ENCODE results near the gene BRINP3.
"Not testable (repeated sequence)": the region's sequence is repeated elsewhere in the genome, so short reads cannot be mapped to it uniquely, and the experiment has no call there.

BRINP3 gene

DNA sequence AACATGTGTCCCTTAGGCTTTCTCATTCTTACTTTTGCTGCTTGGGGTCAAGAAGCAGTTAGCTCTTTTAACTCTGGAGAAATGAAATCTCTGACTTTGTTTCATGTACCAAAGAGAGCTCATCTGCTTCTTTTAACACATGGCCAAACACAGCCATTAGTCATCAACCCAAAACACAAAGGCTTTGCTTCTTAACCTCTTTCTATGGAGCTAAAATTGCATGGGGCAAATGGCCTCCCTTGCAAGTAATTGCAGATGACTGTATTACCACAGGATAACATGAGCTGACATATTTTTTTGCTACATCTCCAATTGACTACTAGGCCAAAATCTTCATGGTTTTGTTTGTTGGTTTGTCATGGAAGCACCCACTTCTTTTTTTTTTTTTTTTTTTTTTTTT, 300.9 kb downstream of the BRINP3 start:
- no peak for DNase-seq

DNA sequence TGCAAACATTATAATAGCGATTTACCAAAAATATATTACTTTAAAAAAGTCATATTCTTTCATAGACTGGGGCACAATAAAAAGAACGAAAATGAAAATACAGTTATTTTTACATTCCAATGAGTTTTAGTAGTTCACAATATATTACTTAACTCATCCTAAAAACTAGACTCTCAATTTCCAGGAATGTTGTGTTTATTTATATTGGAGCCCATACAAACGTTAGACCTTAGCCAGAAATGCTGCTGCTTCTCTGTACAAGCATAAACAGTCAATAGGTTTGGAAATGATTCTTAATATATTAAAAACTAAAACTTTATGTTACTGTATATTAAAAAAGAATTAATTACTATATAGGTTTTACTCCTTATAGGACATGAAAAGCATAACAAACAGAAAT, 302.3 kb downstream of the BRINP3 start:
- DNase-seq, result no peak

DNA sequence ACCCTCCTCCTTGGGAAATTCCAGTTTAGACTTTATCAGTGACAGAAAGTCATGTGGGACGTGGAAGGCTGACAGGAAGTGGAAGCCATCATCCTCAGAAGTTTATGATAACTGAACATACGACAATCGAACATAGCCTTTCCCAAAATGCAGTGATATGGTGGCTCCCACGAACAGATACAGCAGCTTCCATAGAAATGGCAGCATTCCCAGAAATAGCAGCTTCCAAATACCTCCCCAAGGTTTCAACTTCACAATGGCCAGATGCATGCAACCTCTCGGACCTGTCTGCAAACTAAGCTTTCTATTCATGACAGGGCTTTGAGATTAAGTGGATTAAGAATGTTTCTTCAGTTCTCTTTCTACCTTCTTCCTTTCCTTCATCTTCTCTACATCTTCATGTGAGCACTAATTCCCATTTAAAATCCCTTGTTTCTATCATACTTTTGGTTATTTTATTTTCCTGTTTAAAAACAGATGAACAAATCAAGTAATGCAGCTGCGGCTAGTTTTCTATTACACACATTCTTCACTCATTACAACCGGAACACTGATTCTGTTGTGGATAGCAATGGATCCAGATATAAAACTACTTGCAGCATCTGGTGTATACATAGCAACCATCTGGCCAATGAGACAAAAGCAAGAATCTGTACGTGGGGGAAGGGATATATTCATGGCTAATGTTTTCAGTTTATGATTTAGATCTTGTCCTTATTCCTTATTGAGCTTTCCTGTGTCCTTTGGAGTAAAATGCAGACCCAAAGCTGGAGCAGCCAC, 304.8 kb downstream of the BRINP3 start:
- no peak for DNase-seq

DNA sequence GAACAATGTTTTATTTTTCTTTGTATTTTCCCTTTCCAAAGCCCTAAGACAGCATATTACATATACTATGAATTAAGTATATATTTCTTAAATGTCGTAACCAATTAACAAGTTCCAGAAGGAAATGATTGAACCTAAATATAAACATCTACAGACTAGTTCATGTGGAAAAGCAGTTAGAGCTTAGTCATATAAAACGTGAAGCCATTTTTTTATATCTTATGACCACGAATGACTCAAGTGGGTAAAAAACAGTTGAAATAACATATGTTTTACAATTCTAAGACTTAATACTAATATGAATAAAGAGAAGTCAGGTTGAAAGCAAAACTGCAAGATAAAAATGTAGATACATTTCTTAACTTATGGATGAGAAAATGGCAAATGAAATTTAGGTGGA, 307.3 kb downstream of the BRINP3 start:
- DNase-seq, result no peak

DNA sequence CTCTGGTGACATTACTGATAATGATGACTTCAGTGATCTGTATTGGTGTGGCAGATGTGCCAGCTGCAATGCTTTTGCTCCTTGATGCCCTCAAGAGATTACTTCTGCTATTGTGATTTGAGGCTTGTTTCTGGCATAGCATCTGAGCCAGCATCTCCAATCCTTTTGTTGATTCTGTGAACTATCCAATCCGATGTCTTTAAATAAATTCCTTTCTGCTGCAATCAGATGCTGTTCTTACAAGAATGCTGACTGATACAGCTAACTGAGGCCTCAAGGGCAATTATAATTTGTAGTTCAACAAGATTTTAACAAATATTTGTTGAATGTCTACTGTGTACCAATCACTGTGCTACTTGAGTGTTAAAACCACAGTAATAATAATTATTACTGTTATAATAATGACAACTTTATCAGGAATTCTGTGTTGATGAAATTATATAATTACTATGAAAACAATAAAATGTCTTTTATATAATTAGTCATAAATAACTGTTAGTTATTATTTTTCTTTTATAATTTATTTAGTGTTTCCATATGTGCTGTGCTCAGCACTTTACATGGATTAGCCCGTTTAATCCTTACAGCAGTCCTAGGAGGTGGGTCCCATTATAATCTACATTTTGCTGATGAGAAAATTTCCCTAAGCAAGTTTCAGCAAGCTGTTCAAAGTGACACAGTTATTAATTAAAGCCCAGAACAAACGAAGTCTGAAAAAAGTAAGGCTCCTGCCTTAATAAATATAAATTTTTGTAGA, 308.2 kb downstream of the BRINP3 start:
- DNase-seq, result no peak

DNA sequence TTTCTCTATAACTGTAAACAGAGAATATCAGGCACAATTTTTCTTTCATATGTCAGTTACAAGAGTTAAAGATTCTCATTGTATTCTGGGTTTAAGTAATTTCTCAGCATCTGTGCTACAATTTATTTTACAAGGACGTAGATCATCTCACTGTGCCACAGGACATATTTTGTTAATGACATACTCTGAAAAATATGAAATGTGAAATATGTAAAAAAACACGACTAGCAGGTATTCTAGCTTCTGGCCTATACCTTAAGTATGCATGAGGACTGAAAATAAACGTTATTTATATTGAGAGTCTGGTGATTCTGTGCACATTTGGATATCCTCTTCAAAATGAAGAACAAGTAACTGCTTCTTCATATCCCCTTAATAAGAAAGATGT, 308.8 kb downstream of the BRINP3 start:
- DNase-seq, result no peak

DNA sequence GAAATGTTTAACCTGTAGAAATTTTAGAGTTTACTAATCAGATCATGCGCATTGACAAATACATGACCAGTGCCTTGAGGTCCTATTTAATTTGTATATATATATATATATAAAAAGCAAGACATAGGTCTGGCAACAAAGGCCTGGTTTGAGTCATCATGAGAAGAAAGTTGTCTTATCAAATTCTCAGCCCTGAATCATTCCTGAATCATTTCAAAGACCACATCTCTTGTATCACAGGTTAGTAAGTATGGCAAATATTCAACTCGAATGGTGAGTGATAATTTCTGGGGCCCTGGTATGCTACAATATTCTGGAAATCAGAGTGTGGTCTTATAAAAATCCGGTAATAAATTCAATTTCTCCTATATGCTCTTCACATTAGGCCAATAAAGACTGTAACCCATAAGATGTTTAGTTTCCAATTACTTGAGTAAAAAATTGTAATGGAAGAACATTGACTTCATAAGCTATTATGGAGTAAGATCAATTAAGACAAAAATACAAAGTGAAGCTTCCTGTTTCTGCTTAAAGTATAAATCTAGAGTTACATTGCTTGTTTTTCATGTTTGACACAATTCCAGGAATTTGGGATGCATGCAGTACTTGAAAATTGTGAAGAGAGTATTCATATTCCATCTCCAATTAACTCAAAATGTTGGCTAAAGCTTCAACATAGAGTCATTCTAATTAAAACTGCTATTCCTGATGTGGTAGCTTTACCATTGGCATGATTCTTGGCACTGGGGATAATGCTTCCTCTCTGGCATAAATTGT, 309.4 kb downstream of the BRINP3 start:
- DNase-seq, result no peak

DNA sequence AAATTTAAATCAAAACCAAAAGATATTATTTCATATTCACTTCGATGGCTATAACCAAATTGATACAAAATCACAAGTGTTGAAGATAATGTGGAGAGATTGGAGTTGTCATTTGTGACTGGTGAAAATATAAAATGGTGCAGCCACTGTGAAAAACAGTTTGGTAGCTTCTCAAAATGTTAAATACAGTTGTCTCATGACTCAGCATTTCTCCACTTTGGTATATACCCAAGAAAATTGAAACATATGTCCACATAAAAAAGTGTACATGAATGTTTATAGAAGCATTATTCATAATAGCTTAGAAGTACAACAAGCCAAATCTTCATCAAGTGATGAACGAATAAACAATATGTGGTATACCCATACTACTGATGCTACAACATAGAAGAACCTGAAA, 318.5 kb downstream of the BRINP3 start:
- no peak for DNase-seq

DNA sequence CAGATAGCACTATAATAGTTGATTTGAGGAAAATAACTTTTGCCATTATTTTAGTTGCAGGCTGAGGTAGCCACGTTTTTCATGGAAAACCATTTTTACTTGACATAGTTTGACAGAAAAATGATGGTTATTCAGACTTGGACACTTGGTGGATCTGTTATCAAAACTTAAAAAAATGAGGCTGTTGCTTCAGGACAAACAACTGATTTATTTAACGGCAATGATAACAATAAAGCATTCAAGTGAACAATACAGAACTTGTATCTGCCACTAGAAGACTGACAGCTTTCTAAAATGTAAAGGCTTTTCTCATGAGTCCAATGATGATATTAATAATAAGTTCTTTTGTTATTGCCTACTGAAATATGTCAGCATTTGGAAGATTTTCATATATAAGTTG, 322.9 kb downstream of the BRINP3 start:
- DNase-seq, result no peak

DNA sequence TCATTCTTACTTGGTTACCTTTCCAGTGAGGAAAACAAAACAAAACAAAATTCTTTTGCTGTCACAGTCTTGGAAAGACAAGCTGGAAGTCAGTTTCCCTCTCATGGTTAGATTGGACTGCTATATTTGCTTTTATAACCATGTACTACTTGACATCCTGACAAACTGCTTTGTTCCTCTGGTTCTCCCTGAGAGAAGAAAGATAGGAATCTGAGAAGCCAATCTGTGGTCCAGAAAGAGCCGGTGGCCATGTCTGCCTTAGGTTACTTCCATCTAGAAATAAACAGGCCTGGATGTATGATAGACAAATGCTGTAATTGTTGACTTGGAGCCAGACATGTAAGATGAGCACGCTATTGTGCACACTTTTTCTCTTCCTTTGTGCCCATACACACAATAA, 330.0 kb downstream of the BRINP3 start:
- DNase-seq, result no peak

DNA sequence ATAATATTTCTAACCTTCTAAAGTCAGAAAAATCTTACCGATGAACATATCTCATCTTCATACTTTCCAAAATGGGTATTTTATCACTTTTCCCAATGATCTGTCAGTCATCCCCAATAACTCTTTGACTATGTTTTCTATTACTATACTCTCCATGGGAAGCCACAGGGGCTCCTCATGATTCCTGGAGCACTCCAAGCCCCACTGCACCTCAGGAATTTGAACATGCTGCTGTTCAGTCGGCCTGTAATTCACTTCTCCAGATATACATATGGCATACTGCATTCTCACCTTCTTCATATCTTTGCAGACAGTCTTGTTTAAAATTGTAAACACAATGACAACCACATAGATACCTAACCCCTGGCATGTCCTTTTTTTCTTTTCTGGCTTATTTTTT, 333.0 kb downstream of the BRINP3 start:
- no peak for DNase-seq

DNA sequence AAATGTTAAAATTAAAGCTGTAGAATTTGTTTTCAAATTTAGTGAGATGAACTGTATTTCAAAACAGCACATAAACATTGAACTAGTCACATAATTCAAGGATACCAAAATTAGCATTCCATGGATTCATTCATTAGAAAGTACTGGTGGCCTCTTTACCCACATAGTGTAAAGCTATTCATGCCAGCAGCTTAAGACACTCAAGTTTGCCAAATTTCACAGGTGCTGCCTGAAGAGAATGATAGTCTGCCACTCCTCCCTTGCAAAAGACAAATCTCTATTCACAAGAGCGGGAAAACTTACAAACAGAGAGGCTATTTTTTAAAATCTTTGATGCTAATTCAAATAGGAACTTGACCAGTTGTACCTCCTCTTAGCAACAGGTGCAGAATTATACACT, 337.0 kb downstream of the BRINP3 start:
- no peak for DNase-seq

DNA sequence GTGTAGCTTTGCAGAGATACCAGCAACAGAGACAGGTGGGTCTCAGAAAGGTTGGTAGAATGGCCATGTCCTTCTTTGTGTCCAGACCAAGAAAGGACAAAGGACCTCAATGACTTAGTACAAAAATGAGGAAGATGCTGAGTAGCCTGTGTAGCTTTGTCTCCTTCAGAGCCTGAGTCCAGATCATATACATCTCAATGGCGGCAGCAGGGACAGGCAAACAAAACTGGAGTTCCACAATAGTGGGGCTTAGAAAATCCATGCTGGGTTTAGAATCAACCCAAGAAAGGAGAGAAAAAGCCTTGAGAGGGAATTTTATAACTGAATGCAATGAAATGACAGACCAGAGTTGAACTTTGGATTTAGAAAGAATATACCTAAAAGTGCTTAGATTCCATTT, 339.0 kb downstream of the BRINP3 start:
- no peak for DNase-seq

DNA sequence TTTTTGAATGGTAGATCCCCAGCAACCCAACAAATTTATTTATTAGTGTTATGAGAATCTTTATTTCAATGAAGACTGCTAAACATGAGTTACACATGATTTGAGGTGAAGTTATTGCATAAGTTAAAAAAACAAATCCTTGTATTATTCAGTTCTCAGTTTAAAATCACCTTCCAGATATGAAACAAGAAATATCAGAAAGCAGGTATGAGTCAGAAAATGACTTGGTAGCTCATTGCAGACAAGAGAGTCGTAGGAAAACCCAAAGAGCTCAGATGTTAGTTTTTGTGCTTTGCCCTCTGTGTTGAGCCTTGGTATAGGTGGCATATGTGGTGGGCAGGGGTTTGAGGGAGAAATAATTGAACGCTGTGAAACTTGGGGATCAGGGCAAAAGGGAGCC, 339.4 kb downstream of the BRINP3 start:
- no peak for DNase-seq

DNA sequence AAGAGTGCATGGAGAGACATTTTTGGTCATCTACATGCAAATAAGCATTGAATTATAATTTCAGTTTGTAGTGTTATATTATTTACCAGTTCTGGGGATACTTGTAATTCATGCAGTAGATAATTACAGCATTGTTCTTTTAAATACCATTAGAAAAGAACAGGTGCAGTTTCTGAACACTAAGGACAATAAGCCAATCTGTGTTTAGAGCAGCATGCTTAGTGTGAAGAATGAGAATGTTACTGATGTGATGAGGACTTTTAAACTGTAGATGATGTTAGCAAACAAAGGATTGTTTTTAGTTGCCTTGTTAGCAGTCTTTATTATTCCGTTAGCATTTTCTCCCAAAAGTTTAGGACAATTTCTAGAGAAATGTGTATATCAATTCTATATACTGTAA, 348.3 kb downstream of the BRINP3 start:
- no peak for DNase-seq

DNA sequence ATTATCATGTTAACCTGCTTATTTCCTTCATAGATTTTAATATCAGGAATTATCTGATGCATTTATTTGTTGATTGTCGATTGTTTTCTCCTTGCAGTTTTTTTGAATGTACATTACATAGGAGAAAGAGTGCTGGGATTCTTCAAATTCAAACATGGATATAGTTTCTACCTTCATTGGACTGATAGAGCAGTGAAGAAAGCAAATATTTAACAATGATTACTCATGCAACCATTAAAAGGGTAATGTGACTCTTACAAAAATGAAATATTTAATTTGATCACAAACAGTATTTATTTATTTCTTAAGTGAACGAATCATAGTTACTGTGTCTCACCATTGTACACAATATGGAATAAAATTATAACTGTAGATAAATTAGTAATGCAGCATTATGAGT, 350.9 kb downstream of the BRINP3 start:
- no peak for DNase-seq

DNA sequence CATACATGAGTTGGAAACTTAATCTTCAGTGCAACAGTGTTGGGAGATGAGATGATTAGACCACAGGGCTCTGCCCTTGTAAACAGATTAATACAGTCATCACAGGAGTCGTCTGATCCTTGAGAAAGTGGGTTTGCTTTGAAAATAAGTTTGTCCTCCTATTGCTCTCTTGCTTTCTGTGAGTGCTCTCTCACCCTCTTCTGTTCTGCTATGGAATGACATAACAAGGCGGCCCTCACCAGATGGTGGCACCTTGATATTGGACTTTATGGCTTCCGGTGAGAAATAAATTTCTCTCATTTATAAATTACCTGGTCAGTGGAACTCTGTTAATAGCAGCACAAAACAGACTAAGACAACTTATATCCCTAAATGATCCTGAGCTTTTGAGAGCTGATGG, 353.6 kb downstream of the BRINP3 start:
- DNase-seq, result no peak

DNA sequence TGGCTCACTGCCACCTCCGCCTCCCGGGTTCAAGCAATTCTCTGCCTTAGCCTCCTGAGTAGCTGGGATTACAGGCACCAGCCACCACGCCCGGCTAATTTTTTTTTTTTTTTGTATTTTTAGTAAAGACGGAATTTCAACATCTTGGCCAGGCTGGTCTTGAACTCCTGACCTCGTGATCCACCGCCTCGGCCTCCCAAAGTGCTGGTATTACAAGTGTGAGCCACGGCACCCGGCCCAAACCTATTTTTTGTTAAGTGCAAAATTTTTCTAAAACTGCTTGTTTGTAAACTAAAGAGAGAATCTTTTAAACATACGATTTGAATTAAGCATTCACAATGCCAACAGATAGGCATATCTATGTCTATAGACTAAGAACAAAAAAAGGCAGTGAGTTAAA, 357.1 kb downstream of the BRINP3 start:
- DNase-seq, result not testable (repeated sequence)

DNA sequence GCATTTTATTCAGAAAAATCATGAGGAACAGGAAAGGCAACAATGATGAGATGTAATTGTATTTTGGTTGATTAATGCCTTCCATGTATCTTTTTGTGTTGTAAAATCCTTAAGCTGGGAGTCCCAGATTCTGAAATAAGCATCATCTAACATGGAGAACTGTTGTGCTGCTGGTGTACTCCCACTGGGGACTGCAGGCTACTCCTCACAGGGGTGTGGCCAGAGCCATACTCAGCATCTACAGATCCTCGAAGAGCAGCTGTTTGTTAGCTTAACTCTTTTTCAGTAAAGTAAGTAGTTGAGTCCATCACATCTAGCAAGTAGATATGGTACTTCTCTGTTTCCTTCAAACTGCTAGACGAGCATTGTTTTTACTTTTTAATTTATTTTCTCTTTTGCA, 358.0 kb downstream of the BRINP3 start:
- DNase-seq, result no peak

DNA sequence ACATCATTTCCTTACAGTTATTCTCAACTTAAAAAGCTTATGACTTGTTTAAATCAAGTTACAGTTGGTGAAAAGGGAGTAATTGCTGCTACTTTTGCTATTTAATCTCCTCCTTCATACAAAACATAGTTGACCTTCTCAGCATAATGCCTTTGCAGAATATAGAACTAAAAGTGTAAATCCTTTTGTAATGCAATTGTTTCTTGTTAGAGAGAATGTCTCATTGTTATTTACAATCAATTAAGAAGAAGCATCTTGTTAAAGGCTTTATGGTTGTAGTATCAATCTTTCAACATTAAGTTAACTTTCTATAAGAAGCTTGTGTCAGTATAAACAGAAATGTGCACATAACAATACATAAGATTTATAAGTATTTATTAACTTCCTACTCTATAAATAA, 360.7 kb downstream of the BRINP3 start:
- DNase-seq, result no peak

DNA sequence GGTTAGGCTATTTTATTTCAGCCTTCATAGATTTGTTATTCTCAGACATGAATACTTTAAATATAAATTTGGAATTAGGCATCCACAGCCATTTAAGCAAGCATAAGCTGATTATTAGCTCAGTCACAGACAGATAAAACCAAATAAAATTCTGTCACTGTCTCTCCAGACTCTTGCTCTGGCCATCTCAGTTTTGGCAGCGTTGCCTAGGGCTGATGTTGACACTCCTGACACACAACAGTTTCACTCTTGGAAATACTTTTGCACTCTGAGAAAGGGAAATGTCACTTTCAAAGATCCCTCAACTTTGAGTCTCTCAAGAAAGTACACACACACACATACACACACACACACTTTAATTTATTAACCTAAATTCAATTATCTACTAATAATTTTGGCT, 372.7 kb downstream of the BRINP3 start:
- DNase-seq, result no peak

DNA sequence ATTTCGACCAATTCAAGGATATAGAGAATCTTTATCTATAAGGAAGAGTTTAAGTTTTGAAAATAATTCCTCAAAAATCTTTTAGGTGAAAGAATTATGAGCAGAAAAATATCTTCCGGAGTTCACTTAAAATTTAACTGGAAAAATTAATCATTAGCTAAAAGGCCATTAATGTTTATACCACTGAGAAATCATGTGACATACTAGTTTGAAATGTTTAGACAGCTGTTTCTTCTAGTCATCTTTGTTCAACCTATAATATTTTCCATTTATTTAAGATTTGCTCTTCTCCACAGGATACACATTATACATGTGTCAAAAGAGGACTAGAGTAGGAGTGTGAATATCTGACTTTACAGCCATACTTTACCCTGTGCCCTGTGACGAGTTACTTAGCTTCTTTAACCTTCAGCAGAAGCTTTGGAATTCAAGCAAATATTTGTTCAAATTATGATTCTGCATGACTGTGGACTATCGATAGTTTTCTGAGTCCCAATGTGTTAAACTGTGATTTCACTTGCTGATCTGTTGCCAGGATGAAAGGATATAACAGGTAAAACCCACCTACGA, 374.8 kb downstream of the BRINP3 start:
- DNase-seq, result no peak

DNA sequence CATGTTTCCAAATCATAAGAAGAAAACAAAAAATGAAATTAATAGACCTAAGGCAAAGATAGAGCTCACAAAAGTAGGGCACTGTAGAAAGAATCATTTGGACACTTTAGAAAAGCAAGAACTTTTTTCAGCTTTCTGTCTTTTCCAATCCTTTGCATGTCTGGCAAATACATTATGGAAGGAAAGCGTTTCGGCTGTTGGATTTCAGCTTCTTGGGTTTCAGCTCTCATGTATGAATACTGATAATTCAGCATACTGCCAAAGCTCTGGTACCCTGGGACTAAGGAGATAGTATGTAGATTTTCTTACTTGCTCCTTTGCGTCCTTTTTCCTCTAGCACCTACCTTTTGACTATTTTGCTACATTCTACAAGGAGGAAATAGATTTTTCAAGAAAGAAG, 375.9 kb downstream of the BRINP3 start:
- no peak for DNase-seq

DNA sequence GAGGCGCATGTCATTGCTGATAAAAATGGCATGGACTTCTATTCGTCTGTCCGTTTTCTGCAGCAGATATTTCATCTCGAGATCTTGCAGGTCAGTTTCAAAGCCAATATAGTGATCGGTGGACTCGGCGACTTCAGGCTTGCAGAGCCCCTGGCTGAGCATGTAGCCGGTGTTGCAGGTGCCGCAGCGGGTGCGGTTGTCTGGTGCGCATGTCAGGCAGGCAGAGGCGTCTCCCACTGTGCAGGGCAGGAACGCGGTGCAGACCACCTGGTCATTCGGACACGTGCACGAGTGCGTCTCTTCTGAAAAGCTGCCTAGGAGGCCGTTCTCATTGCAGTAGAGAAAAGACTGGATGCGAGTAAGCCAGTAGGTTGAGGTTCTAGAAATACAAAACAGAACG, 378.9 kb downstream of the BRINP3 start:
- DNase-seq, result no peak
